Measurements from ENCODE around the gene GUCA2A. TPM values are rescaled to one million over a fixed set of nuclear protein-coding genes. Genes with fewer than 3 reads are reported as not detected.

GUCA2A gene
- total RNA-seq, 1 donor from 2014 or later: not detected

DNA sequence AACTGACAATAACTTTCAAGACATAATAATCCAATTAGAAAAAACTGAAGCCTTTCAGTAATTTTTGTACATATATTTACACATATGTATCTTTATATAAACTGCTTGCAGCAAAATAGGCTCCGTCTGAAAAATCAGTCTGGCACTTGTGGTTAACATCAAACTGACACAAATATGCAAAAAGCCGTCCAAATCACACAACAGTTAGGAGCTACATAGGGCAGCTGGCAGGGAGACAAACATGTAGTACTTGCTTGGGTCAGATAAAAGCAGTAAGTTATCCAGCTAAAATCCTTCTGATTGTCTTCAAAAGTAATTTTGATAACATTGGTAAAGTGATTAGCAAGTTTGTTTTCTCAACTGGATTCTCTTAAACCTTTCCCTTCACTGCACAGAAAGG, 14.7 kb upstream of the GUCA2A start:
- peak; percentile 34 for ATAC-seq
- no peak for DNase-seq (ENCODE audit: low spot score)
- intact Hi-C loops (cut with DNase I): no loop called here

DNA sequence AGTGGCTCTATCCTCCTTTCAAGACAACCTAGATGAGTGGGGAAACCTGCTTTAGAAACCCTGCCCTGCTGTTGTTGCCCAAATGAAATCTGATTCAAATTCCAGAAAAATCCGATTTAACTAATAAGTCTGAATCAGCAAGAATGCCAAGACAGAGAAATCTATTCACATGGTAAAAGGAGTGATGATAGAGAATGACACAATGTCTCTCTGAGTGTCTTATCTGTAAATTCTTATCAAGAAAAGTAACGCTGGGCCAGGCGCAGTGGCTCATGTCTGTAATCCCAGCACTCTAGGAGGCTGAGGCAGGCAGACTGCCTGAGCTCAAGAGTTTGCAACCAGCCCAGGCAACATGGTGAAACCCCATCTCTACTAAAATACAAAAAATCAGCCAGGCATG, 13.7 kb upstream of the GUCA2A start:
- no peak for ATAC-seq
- intact Hi-C loops (cut with DNase I): no loop called here
- DNase-seq (ENCODE audit: low spot score): no peak

DNA sequence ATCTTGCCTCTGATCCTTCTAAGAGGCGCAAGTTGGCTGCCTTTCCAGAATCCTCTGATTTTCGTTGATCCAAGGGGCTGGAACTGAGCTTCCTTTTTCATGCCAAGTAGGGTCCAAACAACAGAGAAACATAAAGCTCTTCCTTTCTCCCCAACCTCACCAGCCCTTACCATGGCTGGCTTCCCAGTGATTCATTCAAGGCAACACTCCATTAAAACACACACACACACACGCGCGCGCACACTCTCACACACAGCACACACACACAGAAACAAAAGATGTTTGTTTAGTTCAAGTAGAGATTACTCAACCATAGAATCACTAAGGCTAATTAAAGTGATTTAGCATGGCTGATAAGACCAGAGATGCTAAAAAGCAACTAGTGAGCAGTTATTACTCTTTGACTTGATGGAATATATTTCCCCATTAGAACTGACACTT, 13.0 kb upstream of the GUCA2A start:
- intact Hi-C loops (cut with DNase I): no loop called here
- DNase-seq (ENCODE audit: low spot score) (no peak), ATAC-seq (peak; percentile 71)

DNA sequence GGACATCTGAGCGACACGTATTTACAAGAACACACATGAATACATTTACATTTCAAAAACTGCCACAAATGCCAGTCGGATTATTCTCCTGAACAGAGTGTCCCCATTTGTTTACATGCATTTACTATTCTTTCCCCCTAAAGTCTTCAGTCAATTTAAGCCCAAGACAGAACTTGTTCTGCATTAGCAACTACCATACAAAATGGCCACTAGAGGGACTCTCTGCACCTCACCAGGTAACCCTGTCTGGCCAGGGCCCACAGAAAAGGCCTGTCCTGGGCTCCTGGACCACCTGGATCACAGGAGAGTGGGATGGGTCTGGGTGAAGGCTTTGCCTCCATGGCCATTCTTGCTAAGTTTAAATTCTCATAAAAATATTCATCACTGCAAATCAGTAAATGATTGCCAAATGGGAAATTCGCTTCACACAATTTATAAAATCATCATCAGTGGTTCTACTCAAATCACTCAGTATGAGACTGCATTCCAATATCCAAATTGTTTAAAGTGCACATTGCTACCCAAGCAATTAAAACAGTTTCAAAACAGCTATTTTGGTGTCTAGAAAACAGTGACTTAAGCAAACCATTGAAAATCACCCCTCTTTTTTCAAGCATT, 12.5 kb upstream of the GUCA2A start:
- no peak for DNase-seq (ENCODE audit: low spot score)
- peak; percentile 29 for ATAC-seq
- intact Hi-C loops (cut with DNase I): no loop called here

DNA sequence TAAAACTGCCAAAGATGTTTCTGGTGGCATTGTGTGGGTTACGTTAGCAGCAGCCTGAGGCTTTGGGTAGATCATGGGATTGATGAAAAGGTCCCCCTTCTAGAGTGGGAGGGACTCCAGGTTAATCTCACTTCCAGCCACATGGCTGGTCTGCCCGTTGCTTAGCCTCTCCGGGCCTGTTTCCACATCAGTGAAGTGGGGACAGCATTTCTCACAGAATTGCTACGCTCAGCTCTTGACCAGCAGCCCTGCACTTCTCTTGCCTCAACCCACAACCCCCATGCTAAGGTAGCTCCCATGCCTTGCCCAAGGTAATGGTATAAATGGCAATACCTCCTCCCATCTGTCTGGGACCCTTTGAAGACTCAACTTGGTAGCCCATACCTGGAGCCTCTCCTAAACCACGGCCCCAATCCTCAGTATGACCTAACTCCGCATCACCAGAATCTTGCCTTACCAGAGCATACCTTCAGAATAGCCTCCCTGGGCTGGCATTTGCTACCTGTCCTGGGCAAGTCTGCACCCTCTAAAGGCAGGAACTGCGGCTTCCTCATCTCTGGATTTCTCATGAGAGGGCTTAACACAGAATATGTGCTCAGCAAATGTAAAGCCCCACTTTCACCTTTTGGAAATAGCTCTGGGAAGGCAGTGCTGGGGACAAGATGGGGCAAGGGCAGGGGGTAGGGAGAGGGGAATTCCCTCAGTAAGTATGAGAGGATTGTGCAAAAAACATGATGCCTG, 10.9 kb upstream of the GUCA2A start:
- DNase-seq (ENCODE audit: low spot score): no peak
- intact Hi-C loops (cut with DNase I): no loop called here
- ATAC-seq: no peak

DNA sequence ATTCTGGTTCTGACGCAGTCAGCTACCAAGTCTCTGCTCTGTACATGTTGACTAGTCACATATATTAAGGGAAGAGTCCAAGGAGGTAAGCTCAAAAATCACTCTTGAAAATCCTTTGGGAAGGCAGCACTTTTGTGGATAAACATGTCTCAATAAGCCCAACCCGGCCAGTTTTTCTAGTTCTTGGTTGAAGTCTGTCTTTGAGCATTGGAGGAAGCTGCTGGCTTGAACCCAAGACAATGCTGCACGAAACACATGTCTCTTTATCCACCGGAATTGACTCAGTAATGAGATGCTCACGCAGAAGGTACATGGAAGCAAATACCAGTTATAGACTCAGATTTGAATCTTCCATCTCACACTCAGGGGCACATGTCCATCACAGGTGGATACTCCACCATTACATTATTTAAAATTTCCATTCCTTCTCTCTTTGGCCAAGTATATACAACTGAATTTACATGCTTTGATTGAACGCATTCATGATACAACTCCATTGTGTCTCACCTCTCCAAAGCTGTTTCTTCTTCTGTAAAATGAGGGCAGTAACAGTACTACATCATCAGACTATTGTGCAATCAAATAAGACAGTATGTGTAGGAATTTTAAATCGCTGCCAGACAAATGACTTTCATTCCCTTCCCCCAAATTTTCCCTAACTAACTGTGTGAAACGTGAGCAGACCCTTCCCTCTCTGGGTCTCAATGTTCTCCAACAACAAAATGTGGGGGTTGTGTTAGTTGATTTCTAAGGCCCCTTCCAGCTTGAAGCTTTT, 9.6 kb upstream of the GUCA2A start:
- intact Hi-C loops (cut with DNase I): no loop called here
- no peak for ATAC-seq
- DNase-seq (ENCODE audit: low spot score): no peak

DNA sequence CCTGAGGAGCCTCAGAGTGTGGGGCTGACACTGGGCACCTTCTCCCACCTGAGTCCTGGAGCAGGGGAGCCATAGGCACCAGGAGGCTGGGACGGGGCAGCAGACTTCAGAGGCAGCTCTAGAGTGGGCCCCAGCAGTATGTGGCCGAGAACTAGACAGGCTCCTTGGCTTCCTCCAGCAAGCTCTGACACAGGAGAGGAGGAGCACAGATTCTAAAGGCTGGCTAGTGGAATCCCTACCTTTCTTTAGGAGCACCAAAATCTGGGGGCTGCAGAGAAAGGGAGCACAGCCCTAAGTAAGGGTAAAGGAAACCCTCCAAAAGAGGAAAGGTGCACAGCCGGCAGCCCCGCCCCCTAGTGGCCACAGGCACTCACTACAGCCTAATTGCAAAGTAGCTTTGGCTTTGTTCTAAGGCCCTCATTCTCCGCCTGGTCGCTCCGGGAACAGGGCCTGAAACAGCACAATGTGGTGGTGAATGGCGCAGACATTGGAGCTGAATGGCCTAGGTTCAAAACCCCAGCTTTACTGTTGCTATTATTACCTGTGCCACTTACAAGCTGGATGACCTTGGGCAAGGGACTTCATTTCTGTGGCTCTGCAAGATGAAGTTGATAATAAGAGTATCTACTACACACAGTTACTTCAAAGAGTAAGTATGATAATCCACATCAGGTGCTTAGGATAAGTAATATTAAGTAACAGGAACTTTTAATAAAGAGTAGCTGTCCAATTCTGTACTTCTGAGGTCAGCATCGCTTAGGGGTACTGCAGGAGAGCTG, 8.8 kb upstream of the GUCA2A start:
- intact Hi-C loops (cut with DNase I): no loop called here
- ATAC-seq (peak; percentile 69), DNase-seq (ENCODE audit: low spot score) (peak; percentile 78)

DNA sequence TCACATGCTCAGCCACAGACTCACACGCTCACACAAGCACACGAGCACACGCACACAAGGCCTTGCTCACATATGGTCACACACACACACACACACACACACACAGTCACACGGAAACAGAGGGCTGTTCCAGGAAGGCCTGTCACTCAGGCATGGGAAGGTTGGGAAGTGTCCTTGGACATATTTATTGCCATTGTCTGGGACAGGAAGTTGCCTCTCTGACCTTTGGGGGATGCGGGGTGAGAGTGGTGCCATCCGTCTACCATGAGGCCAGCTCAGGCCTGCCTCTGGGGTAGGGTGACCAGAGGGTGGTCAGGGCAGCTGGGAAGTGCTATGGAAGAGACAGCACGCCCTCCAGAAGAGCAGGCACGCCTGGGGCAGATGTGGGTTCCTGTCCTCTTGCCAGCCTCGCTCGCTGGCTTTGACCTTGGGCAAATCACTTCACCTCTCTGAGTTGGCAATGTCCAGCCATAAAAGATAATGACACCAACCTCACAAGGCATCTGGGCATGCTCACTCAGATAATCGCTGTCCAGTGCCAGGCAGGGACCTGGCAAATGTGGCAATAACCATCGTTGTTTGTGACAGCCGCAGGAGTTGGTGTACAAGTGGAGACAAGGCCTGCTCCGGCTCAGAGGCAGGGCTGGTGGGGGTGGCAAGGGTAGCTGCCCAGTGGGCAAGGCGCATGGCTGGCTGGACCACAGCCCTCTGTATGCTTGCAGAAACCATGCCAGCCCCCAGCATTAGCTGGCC, 8.0 kb upstream of the GUCA2A start:
- DNase-seq (ENCODE audit: low spot score): no peak
- intact Hi-C loops (cut with DNase I): no loop called here
- ATAC-seq: peak; percentile 22

DNA sequence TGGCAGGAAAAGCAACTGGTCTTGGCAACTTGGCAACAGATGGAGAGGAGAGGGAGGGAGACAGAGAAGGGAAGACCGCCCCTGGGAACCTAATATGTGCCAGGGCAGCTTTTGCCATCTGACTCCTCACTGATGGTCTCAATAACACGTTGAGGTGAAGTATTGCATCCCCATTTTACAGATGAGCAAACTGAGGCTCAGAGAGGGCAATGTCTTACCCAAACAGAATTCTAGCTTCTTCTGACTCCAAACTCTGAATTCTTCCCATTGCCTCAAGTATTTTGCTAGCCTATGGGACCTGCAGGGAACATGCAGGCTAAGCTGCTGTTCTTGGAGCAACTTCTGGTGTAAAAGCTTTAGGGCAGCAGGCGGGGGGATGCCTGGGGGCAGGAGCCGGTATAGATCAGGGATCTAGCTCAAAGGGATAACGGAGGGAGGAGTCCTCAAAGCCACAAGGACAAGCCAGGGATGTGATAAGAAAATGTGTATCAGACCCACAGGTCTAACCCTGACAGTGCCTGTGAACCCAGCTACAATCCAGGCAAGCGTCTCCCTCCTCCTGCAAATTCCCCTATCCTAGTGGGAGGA, 7.2 kb upstream of the GUCA2A start:
- DNase-seq (ENCODE audit: low spot score) (no peak), ATAC-seq (no peak)
- intact Hi-C loops (cut with DNase I): no loop called here

DNA sequence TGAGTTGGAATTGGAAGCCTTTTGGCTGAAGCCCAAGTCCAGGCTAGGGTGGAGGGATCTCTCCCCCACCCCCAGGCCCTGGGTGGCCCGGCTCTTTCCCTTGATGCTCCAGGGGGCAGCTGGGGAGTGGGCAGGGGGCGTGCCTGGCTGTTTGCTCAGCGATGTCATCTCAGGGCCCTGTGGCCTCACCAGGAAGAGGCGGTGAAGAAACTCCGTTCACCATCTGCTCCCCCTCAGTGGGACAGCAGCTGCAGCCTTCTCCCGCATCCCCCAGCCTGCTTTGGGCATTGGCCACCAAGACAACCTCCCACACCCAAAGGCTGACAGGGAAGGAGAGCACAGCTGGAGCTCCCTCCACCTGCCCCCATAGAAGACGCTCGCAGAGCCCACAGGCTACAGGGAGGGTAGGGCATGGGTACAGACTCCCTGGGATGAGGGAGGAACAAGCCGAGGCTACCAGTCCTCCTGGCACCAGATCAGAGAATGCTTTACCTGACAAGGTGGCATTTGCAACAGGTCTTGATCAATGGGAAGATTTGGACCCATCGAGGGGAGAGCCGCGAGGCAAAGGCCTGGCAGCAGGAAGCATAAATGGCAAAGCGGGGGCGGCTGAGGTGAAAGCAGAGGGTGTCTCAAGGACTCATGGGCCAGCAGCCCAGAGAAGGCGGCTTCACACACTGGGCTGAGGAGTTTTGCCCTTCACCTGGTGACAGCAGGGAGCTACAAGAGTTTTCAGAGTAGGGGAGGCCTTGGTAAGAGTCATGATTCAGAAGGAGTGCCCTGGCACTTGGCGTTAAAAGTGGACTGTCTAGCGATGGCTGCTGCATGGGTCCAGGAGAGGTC, 6.5 kb upstream of the GUCA2A start:
- intact Hi-C loops (cut with DNase I): no loop called here
- no peak for DNase-seq (ENCODE audit: low spot score)
- ATAC-seq: no peak

DNA sequence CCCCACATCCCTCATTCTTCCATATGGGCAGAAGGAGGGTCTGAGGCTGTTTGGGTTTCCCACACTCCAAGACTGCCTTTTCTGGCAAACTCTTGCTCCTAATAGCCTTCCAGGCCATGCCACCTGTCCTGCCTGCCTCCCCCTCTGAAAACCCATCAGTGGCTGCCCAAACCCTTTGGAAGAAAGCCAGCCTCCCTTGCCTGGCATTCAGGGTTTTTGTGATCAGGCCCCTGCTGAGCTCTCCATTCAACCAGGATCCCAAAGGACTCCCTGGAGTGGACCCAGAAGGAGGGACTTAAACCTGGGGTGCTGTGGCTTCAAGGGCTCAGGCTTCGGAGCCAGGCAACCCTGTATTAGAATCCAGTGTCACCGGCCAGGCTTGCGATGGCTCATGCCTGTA, 4.2 kb upstream of the GUCA2A start:
- intact Hi-C loops (cut with DNase I): no loop called here
- DNase-seq (ENCODE audit: low spot score) (no peak), ATAC-seq (no peak)

DNA sequence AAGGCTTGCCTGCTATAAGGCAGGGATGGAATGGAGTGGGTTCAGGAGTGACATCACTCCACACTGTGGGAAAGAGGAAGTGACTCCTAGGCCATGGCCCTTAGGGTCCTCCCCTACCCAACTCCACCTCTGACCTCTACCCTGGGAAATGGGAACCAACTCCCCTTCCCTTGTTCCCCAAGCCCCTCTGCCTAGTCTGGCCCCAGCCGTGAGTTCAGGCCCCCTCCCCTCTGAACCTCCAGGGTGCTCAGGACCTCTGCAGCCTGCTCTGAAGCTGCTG, 3.8 kb upstream of the GUCA2A start:
- intact Hi-C loops (cut with DNase I): no loop called here
- DNase-seq (ENCODE audit: low spot score) (no peak), ATAC-seq (no peak)

DNA sequence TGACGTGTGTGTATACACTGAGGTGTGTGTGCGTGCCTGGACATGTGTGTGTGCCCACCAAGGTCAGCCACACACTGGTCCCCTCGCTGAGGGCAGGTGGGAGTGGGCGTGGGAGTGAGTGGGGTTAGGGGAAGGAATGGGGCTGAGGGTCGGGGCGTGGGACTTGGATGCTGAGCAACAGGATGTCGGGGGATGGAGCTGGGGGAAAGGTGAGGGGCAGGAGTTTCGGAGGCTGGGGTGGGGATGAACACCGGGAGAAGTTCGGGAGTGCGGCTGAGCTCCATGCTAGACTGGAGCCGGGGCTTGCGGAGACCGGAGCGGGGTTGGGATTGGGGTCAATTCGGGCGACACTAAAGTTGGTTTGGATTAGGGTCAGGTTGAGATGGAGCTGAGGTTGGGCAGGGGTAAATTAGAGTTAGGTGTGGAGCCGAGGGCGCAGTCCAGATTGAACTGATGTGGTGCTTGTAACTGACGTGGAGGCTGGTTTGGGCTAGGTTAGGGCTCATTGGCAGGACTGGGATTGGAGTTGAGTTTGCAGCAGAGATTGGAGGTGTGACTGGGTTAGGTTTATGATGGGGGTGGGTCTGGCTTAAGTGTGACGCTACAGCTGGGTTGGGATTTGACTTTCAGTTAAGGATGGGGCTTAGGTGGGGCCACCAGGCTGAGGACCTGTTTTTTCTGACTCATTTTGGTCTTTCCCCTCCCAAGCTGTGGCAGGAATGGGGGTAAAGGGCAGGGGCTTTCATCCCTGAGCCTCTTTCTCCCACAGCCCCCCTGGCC, 3.3 kb upstream of the GUCA2A start:
- ATAC-seq (no peak), DNase-seq (ENCODE audit: low spot score) (no peak)
- intact Hi-C loops (cut with DNase I): no loop called here

DNA sequence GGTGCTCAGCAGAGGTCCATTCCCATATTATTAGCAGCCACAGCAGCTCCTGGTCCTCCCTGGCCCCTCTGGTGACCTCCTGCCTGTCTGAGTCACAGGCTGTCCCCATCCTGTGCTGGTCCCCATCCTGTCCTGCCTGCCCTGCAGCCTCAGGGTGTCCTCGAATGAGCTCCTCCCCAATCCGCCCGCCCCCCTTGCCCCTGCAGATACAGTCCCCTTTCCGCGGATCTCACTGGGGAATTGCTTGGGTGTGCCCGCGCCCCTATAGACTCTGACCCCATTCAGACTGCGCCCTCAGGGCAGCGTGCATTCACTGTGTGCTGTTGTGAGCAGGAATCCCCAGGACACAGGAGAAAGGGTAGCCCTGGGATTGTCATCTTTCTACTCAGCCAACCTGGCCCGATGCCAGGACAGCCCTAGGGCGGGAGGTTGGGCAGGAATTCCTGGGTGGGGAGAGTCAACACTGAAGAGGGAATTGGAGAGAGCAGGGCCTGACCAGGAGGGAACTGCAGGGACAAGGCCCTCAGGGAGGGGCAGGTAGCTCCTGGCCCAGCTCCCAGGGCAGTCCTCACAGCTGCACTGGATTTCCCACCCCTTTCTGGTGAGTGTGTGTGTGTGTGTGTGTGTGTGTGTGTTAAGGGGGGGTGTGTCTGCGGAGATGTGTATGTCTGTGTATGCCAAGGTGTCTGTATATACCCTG, 1.1 kb upstream of the GUCA2A start:
- ATAC-seq (peak; percentile 41), DNase-seq (ENCODE audit: low spot score) (no peak)
- intact Hi-C loops (cut with DNase I): no loop called here

DNA sequence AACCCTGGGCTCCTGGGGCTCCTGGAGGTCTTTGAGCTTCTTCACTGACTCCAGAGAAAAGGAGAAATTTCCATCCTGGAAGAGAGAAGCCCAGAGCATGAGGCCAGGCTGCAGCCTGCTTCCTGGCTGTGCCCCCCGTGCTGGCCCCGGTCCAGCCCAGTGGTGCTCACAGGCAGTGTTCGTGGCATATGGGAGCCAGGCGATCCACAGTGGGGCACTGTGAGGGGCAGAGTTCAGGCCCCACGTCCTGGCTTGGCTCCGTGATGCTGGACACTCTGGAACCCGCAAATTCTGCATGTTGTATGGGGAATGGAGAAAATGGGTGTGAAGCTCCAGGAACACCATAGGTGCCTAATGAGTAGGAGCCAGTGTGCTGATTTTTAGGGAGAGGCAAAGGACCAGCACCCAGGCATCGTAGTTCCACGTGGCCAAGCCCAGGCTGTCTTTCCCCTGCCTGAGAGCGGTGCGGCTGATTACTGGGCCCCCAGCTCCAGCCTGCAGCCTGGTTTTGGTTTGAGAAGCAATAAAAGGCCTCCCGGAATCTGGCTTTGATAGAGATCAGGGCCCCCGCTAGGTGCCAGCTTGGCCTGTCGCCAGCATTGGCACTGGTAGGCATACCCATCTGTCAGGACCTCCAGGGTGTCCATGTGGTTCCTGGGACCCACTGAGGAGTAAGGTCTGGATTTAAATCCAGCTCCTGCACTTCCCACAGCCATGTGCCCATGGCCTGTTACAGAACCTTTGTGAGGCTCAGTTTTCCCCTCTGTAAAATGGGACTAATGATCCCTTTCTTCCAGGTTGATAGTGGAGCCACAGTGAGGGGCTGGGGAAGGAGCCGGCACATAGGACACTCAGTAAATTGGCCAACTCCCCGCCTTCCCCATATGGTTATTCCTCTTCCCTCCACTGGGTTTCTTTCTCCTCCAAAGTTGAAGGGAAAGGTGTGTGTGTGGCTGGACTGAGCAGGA, 725 bp downstream of the GUCA2A start:
- DNase-seq (ENCODE audit: low spot score) (no peak), ATAC-seq (no peak)
- intact Hi-C loops (cut with DNase I): no loop called here

All from sciatic nerve (tissue), 2 donors.